HEK293 (cell line): ENCODE measurements around the gene SPDYC.

Experiments used
- CTCF ChIA-PET: fragments of 350-600 bp; formaldehyde crosslinking; extraction: SDS; loops from one replicate; lab custom pipeline; 2021; ENCODE audit warnings: antibody characterized with exemption; lab: Yijun Ruan, JAX
- POLR2A ChIA-PET: fragments of 300-600 bp; formaldehyde crosslinking; extraction: SDS; loops from one replicate; lab custom pipeline; 2020; ENCODE audit warnings: antibody characterized with exemption, inconsistent platforms; lab: Yijun Ruan, JAX
- H3K27ac ChIP-seq: fragments of 200-500 bp; sonication (Bioruptor generic); 2 replicates; pipeline ENCODE4 v1.5.1; 2014; ENCODE audit warnings: low read depth, low read length, control low read depth, inconsistent platforms; ENCODE audit errors: extremely low read depth
- H3K36me3 ChIP-seq, 2 experiments: fragments of 200-500 bp in 1 of 2; sonication (Bioruptor generic) in 1 of 2; 1 replicate in 1 of 2; 2 replicates in 1 of 2; pipeline ENCODE4 v1.5.1; 2014 to 2017; ENCODE audit warnings: inconsistent platforms in 2 of 2, low read length in 2 of 2; ENCODE audit not compliant: control insufficient read depth in 2 of 2, insufficient read depth in 1 of 2
- H3K4me1 ChIP-seq: fragments of 200-500 bp; sonication (Bioruptor generic); 2 replicates; pipeline ENCODE4 v1.5.1; 2014; ENCODE audit warnings: mild to moderate bottlenecking, low read length, inconsistent platforms; ENCODE audit not compliant: control insufficient read depth, insufficient read depth
- H3K4me3 ChIP-seq: 2 replicates; pipeline ENCODE4 v1.5.1; 2011; ENCODE audit warnings: low read depth, mild to moderate bottlenecking, control low read depth, low read length, moderate library complexity
- H3K9me3 ChIP-seq: fragments of 200-500 bp; sonication (Bioruptor generic); 2 replicates; pipeline ENCODE4 v1.5.1; 2014; ENCODE audit warnings: low read depth, low read length, inconsistent platforms; ENCODE audit not compliant: control insufficient read depth, insufficient read depth
- CTCF ChIP-seq: fragments of 450-650 bp; formaldehyde crosslinking; IDR thresholded peaks from 2 replicates; pipeline ENCODE4 v1.5.1; 2016; ENCODE audit warnings: missing biosample characterization, missing genetic modification characterization
- HIC1 ChIP-seq: fragments of 450-650 bp; formaldehyde crosslinking; IDR thresholded peaks from 2 replicates; pipeline ENCODE4 v1.5.1; 2016; ENCODE audit warnings: missing biosample characterization, missing genetic modification characterization
- IKZF3 ChIP-seq: fragments of 450-650 bp; IDR thresholded peaks from 2 replicates; pipeline ENCODE4 v1.5.0; 2018; ENCODE audit warnings: missing biosample characterization, mild to moderate bottlenecking, missing genetic modification characterization, moderate library complexity
- INSM2 ChIP-seq: fragments of 450-650 bp; formaldehyde crosslinking; IDR thresholded peaks from 2 replicates; pipeline ENCODE4 v1.5.1; 2016; ENCODE audit warnings: missing biosample characterization, missing genetic modification characterization
- KLF8 ChIP-seq: fragments of 450-650 bp; formaldehyde crosslinking; IDR thresholded peaks from 2 replicates; pipeline ENCODE4 v1.5.1; 2016; ENCODE audit warnings: missing biosample characterization, missing genetic modification characterization
- PRDM2 ChIP-seq: fragments of 450-650 bp; formaldehyde crosslinking; IDR thresholded peaks from 2 replicates; pipeline ENCODE4 v1.5.1; 2016; ENCODE audit warnings: missing biosample characterization, missing genetic modification characterization, borderline replicate concordance
- SCRT2 ChIP-seq: fragments of 450-650 bp; formaldehyde crosslinking; IDR thresholded peaks from 2 replicates; pipeline ENCODE4 v1.5.1; 2016; ENCODE audit warnings: missing biosample characterization, missing genetic modification characterization
- ZBTB21 ChIP-seq: fragments of 450-650 bp; formaldehyde crosslinking; IDR thresholded peaks from 2 replicates; pipeline ENCODE4 v1.5.1; 2017; ENCODE audit warnings: missing biosample characterization, missing genetic modification characterization
- ZIC2 ChIP-seq: fragments of 450-650 bp; formaldehyde crosslinking; IDR thresholded peaks from 2 replicates; pipeline ENCODE4 v1.5.1; 2016; ENCODE audit warnings: missing biosample characterization, missing genetic modification characterization
- ZNF112 ChIP-seq: fragments of 450-650 bp; formaldehyde crosslinking; IDR thresholded peaks from 2 replicates; pipeline ENCODE4 v1.5.0; 2017; ENCODE audit warnings: missing biosample characterization, missing genetic modification characterization
- ZNF174 ChIP-seq: fragments of 450-650 bp; formaldehyde crosslinking; IDR thresholded peaks from 2 replicates; pipeline ENCODE4 v1.5.0; 2017; ENCODE audit warnings: missing biosample characterization, mild to moderate bottlenecking, missing genetic modification characterization
- ZNF184 ChIP-seq: fragments of 450-650 bp; IDR thresholded peaks from 2 replicates; pipeline ENCODE4 v1.5.1; 2018; ENCODE audit warnings: missing biosample characterization, mild to moderate bottlenecking, missing genetic modification characterization
- ZNF391 ChIP-seq: fragments of 450-650 bp; formaldehyde crosslinking; IDR thresholded peaks from 2 replicates; pipeline ENCODE4 v1.5.1; 2016; ENCODE audit warnings: low read depth, missing biosample characterization, missing genetic modification characterization, borderline replicate concordance
- ZNF398 ChIP-seq: fragments of 450-650 bp; formaldehyde crosslinking; IDR thresholded peaks from 2 replicates; pipeline ENCODE4 v1.5.1; 2017; ENCODE audit warnings: missing biosample characterization, missing genetic modification characterization
- ZNF692 ChIP-seq: fragments of 450-650 bp; formaldehyde crosslinking; IDR thresholded peaks from 2 replicates; pipeline ENCODE4 v1.5.1; 2016; ENCODE audit warnings: missing biosample characterization, missing genetic modification characterization

The SPDYC gene

GRCh38 chr11:65204646-65205601 lies 34.9 kb downstream of the SPDYC start (continued):
- TF ChIP-seq SCRT2 (tag by site-specific recombination) (peak; percentile 31; the same call in 1 of the 2 replicates), ZNF692 (tag by site-specific recombination) (0 out of 2 replicates have a peak, but pooled peaks have one; percentile 18), ZNF174 (no peak), ZIC2 (peak; percentile 48; the same call in 1 of the 2 replicates), IKZF3 (peak; percentile 63), ZNF398 (tag by site-specific recombination) (peak; percentile 77), KLF8 (tag by site-specific recombination) (0 out of 2 replicates have a peak, but pooled peaks have one; percentile 27), CTCF (tag by site-specific recombination) (peak; percentile 81), ZNF391 (0 out of 2 replicates have a peak, but pooled peaks have one; percentile 37), PRDM2 (tag by site-specific recombination) (no peak), ZNF112 (tag by site-specific recombination) (no peak), ZBTB21 (tag by site-specific recombination) (no peak), ZNF184 (tag by site-specific recombination) (no peak)

GRCh38 chr11:65205602-65205967 lies 35.6 kb downstream of the SPDYC start:
- Histone ChIP-seq H3K36me3 (peaks cover 0 to 52% of the 10 kb centered on the region in 2 experiments; a peak in 1 of 3 replicates), H3K4me3 (no peak overlapping the region), H3K4me1 (no peaks in the 10 kb centered on the region), H3K27ac (no peak overlapping the region), H3K9me3 (no peaks in the 10 kb centered on the region)
- CTCF ChIA-PET, result interaction anchor here (0.6 to 5.0 kb wide), 20 partner anchors 8 to 411 kb away, joined by 3 to 62 read pairs (median 3); partner anchors contain the start of gene CDC42EP2
- TF ChIP-seq HIC1 (no peak), ZIC2 (0 out of 2 replicates have a peak, but pooled peaks have one; percentile 4), INSM2 (tag by site-specific recombination) (no peak)
- POLR2A ChIA-PET, result interaction anchor here (1.3 kb wide), 1 partner anchor 56 kb away, joined by 4 read pairs; the partner anchor contains the start of gene POLA2
